OCI-LY1 (cell line): ENCODE results near the gene ASB9.
"Not testable (repeated sequence)": the region's sequence is repeated elsewhere in the genome, so short reads cannot be mapped to it uniquely, and the experiment has no call there.

Experiments
- H2AFZ ChIP-seq: fragments of 200-600 bp; sonication (generic), shearing (Covaris generic); 2 replicates; pipeline ENCODE4 v1.6.0; 2014; ENCODE audit warnings: antibody characterized with exemption, mild to moderate bottlenecking, low read length
- H3F3A ChIP-seq: fragments of 200-600 bp; sonication (generic), shearing (Covaris generic); 2 replicates; pipeline ENCODE4 v1.6.0; 2014; ENCODE audit warnings: mild to moderate bottlenecking, antibody characterized with exemption, low read length, moderate library complexity; ENCODE audit not compliant: insufficient read depth
- H3K27ac ChIP-seq: fragments of 200-600 bp; sonication (generic); 2 replicates; pipeline ENCODE4 v1.5.1; 2014; ENCODE audit warnings: low read length, mixed run types, mild to moderate bottlenecking, low read depth; ENCODE audit not compliant: poor library complexity, severe bottlenecking
- H3K27me3 ChIP-seq: fragments of 200-600 bp; sonication (generic); 2 replicates; pipeline ENCODE4 v1.6.0; 2014; ENCODE audit warnings: antibody characterized with exemption, mild to moderate bottlenecking, low read length, moderate library complexity; ENCODE audit not compliant: insufficient read depth
- H3K36me3 ChIP-seq: fragments of 200-600 bp; sonication (generic); 2 replicates; pipeline ENCODE4 v1.6.1; 2014; ENCODE audit warnings: mild to moderate bottlenecking, antibody characterized with exemption, low read length, moderate library complexity, mixed read lengths; ENCODE audit not compliant: insufficient read depth
- H3K4me1 ChIP-seq: fragments of 200-600 bp; sonication (generic); 2 replicates; pipeline ENCODE4 v1.5.1; 2014; ENCODE audit warnings: mild to moderate bottlenecking, low read length, moderate library complexity; ENCODE audit not compliant: insufficient read depth, severe bottlenecking
- H3K4me2 ChIP-seq: fragments of 200-600 bp; sonication (generic), shearing (Covaris generic); 2 replicates; pipeline ENCODE4 v1.6.1; 2014; ENCODE audit warnings: low read length
- H3K4me3 ChIP-seq: fragments of 200-600 bp; sonication (generic); 2 replicates; pipeline ENCODE4 v1.5.1; 2014; ENCODE audit warnings: low read length, low read depth, mild to moderate bottlenecking, mixed read lengths; ENCODE audit not compliant: poor library complexity, severe bottlenecking
- H3K79me2 ChIP-seq: fragments of 200-600 bp; shearing (Covaris generic); 2 replicates; pipeline ENCODE4 v1.6.1; 2016; ENCODE audit warnings: mixed run types, low read length, mixed read lengths; ENCODE audit not compliant: insufficient read depth
- H3K9ac ChIP-seq: fragments of 200-600 bp; sonication (generic), shearing (Covaris generic); 2 replicates; pipeline ENCODE4 v1.6.1; 2014; ENCODE audit warnings: mild to moderate bottlenecking, low read length, mixed read lengths
- H3K9me2 ChIP-seq: fragments of 200-600 bp; sonication (generic), shearing (Covaris generic); 2 replicates; pipeline ENCODE4 v1.6.1; 2014; ENCODE audit warnings: low read depth, mild to moderate bottlenecking, low read length, mixed read lengths
- H3K9me3 ChIP-seq: fragments of 200-600 bp; shearing (Covaris generic); 2 replicates; pipeline ENCODE4 v1.6.1; 2014; ENCODE audit warnings: low read length, mixed read lengths
- H4K20me1 ChIP-seq: fragments of 200-600 bp; sonication (generic), shearing (Covaris generic); 2 replicates; pipeline ENCODE4 v1.6.0; 2016; ENCODE audit warnings: mild to moderate bottlenecking, low read length; ENCODE audit not compliant: insufficient read depth
- CTCF ChIP-seq: fragments of 200-600 bp; sonication (generic), shearing (Covaris generic); IDR thresholded peaks from 2 replicates; pipeline ENCODE4 v1.5.1; 2017; ENCODE audit warnings: mild to moderate bottlenecking, antibody characterized with exemption, low read length, moderate library complexity, mixed read lengths
- EZH2 ChIP-seq: fragments of 200-600 bp; sonication (generic), shearing (Covaris generic); IDR thresholded peaks from 2 replicates; pipeline ENCODE4 v1.8.0; 2017; ENCODE audit warnings: borderline replicate concordance, mixed run types, mild to moderate bottlenecking, antibody characterized with exemption, low read length, moderate library complexity, mixed read lengths

The ASB9 gene

GRCh38 chrX:15314472-15314871 is 44.6 kb upstream of the ASB9 start:
- Histone ChIP-seq H3K27ac (no peak overlapping the region), H3K4me2 (no peak overlapping the region), H2AFZ (no peak overlapping the region), H4K20me1 (no peaks in the 10 kb centered on the region), H3K36me3 (no peaks in the 10 kb centered on the region), H3K9me2 (no peaks in the 10 kb centered on the region), H3K4me1 (no peaks in the 10 kb centered on the region), H3K4me3 (no peak overlapping the region), H3K9ac (no peak overlapping the region), H3K9me3 (no peaks in the 10 kb centered on the region), H3F3A (no peaks in the 10 kb centered on the region), H3K27me3 (no peaks in the 10 kb centered on the region), H3K79me2 (no peaks in the 10 kb centered on the region)
- TF ChIP-seq CTCF (no peak), EZH2 (no peak)

GRCh38 chrX:15311119-15311518 is 41.2 kb upstream of the ASB9 start:
- no peak for TF ChIP-seq EZH2
- TF ChIP-seq CTCF: no peak

DNA sequence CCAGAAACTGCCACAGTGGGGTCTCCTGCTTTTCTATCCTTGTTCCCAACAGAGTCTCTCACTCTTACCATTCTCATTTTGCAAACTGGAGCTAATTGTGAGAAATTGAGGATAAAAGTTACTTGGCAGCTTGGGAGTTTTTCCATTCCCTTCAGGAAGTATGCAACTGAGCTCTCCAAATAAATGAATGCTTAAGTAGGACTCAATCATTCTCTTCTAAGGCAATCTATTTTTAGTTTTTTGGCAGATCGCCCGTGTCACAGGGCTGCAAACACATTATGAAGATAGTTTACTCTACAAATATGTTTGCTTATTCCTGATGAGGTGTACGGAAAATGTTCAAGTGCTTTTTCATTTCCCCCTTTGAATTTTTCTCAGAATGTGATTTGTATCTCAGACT is 40.2 kb upstream of the ASB9 start:
- no peak overlapping the region for H3K9ac ChIP-seq
- no peak overlapping the region for H3K4me2 ChIP-seq
- no peak overlapping the region for H3K27ac ChIP-seq
- TF ChIP-seq EZH2 (no peak), CTCF (no peak)
- no peak overlapping the region for H3K4me3 ChIP-seq
- no peak overlapping the region for H2AFZ ChIP-seq
- H3K27me3 ChIP-seq: no peaks in the 10 kb centered on the region
- no peaks in the 10 kb centered on the region for H3K9me3 ChIP-seq
- no peaks in the 10 kb centered on the region for H3K36me3 ChIP-seq
- no peaks in the 10 kb centered on the region for H3K4me1 ChIP-seq
- no peaks in the 10 kb centered on the region for H3K79me2 ChIP-seq
- no peaks in the 10 kb centered on the region for H3F3A ChIP-seq
- no peaks in the 10 kb centered on the region for H4K20me1 ChIP-seq
- H3K9me2 ChIP-seq: no peaks in the 10 kb centered on the region

More at GRCh38 chrX:15311119-15311518, 41.2 kb upstream of the ASB9 start:
- Histone ChIP-seq H3K4me3 (no peak overlapping the region), H4K20me1 (no peaks in the 10 kb centered on the region), H3K79me2 (no peaks in the 10 kb centered on the region), H3K36me3 (no peaks in the 10 kb centered on the region), H3K4me2 (no peak overlapping the region), H3K27me3 (no peaks in the 10 kb centered on the region), H3K4me1 (no peaks in the 10 kb centered on the region), H3F3A (no peaks in the 10 kb centered on the region), H3K9me2 (no peaks in the 10 kb centered on the region), H3K9ac (no peak overlapping the region), H3K27ac (no peak overlapping the region), H3K9me3 (no peaks in the 10 kb centered on the region), H2AFZ (no peak overlapping the region)

- H3K4me2 ChIP-seq, H3K79me2 ChIP-seq, H3K9me2 ChIP-seq, H3K4me1 ChIP-seq, H3K27ac ChIP-seq, H3K27me3 ChIP-seq, H3K36me3 ChIP-seq, H2AFZ ChIP-seq, H3K9ac ChIP-seq, H3K4me3 ChIP-seq, H3F3A ChIP-seq, H4K20me1 ChIP-seq, H3K9me3 ChIP-seq: not testable (repeated sequence)
These were observed 36.0 kb upstream of the ASB9 start for GRCh38 chrX:15305899-15306298.
